GM18870 (cell line): ENCODE results near the gene PPP2R2C.
A peak's percentile ranks its signal among the peaks of the same experiment; 100 is the strongest.

Experiments
- ATAC-seq: cut with Tn5 transposase; IDR thresholded peaks from one replicate; pipeline ENCODE4 v1.9.1; 2021; ENCODE audit warnings: moderate library complexity; ENCODE audit not compliant: unreplicated experiment

The PPP2R2C gene

DNA sequence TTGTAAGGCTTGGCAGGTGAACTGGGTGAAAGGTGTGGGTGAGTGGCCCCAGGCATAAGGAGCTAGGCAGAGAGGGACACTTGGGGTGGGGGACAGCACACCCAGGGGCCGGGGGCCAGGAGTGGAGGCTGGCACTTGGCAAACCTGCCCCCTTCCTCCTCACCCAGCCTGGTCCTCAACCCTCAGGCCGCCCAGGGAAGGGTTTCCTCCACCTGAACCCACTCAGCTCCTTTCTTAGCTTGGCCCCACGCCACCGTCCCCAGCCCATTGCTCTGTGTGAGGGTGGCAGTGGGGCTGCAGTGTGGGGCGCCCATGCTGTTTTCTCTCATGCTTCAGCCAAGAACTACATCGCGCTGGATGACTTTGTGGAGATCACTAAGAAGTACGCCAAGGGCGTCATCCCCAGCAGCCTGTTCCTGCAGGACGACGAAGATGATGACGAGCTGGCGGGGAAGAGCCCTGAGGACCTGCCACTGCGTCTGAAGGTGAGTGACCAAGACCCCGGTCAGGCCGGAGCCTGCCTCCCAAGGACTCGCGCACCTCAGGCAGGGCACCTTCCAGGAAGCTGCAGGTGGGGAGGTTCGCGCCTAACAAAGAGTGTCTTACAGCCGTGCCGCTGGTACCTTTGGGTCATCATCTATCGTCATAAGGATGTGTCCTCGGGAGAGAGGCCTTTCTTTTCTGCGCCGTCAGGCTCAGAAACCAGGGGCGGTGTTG, 177.6 kb downstream of the PPP2R2C start:
- no peak for ATAC-seq

DNA sequence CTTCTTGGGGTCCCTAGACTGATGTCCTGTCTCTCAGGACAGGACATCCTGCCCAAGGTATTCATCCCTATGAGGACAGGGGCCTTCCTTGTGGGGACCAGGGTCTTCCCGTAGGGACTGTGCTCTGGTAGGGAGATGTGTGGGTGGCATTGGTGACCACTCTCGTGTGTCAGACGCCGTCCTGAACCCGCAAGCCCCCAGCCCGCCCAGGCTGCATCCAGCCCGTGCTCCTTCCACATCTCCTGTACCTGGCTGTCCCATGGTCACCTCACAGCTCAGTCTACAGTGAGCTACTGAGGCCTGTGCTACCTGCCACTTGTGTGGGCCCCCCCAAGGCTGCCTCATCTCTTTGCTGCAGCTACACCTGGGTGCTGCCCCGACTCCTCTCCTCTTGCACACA, 178.8 kb downstream of the PPP2R2C start:
- ATAC-seq: no peak

DNA sequence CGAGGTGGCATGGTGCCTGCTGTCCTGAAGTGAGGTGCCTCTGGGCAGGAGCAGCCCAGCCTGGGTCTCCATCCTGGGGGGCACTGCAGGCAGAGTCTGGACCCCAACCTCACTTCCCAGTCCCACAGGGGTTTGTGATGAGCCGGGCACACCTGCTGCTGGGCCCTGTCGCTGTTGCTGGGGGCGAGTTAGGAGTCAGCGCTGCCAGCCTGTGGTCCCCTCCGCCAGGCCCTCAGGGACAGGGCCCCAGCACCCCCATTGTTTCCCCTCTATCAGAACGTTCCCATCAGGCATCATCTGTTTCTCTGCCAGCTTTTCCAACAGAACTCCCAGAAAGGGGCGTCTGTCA, 179.3 kb downstream of the PPP2R2C start:
- ATAC-seq: no peak

DNA sequence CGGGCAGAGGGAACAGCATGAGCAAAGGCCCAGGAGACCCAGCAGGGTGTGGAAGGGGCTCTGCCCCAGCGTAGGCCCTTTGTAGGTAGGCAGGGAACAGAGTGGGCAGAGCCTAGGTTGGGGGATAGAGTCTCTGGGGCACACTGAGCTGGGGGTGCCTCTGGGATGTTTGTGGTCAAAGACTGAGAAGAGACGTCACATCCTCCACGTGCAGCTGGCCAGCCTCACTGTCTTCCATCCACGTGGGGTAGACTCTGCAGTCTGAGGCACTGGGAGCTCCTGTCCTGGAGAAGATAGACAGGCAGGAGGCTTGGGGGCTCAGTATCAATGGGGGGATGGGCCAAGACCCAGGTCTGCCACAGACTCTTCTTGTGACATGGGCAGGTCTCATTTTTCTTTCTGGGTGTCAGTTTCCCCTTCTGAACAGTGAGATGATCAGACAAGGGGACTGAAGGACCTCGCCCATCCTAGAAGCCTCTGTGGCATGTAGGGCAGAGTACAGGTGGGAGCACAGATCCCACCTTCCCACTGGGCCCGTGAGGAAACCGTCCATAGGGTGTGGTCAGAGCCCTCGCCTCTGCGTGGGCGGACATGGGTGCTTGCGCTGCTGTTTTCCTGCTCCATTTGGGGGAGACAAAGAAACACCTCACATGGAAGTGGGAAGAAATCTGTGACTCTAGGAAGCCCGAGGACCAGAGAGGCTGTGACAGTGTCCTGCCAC, 179.9 kb downstream of the PPP2R2C start:
- ATAC-seq: no peak

DNA sequence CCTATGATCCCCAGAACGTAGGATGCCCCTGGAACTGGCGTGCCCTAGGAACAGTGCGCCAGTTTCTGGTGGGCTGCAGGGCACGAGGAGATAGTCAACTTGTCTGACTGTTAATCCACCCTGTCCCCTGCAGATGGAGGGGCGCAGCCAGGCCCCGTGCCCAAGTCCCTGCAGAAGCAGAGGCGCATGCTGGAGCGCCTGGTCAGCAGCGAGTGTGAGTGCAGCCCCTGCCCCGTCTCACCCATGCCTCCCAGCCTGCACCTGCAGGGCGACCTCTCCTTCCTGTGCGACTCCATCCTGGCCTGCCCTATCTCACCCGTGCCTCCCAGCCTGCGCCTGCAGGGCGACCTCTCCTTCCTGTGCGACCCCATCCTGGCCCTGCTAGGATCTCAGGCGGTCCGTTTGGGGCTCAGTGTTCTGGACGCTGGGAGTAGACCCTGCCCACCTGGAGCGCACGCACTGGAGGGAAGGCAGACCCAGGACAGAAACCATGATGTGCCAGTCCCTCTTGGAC, 180.6 kb downstream of the PPP2R2C start:
- ATAC-seq: no peak

DNA sequence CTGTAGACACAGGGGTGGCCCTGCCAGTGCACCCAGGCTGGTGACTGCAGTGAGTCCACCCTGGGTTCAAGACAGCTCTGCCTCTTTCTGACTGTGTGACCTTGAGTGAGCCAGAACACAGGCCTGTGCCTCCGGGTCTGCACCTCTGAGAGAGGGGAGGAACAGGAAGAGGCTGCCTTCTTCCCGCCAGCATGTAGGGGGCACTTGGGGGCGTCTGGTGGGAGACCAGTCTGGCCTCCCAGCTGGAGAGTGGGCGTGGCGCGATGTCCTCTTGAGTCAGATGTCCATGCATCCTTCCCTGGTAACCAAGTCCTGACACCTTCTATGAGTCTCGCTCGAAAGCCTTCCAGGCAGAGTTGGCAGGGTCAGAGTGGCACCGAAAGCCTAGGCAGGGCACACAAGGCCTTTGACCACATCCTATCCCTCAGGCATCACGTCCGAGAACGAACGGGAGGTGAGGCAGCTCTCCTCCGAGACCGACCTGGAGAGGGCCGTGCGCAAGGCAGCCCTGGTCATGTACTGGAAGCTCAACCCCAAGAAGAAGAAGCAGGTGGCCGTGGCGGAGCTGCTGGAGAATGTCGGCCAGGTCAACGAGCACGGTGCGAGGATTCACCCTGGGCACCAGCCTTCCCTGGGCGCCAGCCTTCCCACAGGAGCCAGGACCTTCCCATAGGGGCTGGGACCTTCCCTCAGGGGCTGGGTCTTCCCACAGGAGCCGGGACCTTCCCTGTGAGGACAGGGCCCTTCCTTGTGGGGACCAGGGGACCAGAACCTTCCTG, 181.5 kb downstream of the PPP2R2C start:
- ATAC-seq: no peak

DNA sequence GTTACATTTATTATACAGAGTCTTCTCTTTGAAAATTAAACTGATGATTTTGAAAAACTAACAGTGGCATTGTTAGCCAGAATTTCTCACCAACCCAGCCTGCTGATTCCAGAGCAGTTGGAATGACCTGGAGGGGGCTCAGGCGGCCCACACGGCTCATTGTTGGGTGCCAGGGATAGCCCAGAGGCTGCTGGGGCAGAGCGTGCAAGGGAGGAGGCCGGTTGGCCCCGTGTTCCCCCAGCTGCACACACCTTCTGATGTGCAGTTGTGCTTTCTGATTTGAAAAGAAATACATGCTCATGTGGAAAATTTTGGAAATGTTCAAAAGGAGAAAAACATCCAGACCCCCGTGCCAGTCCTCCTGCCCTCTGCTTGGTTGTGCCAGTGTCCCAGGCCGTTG, 182.2 kb downstream of the PPP2R2C start:
- no peak for ATAC-seq

DNA sequence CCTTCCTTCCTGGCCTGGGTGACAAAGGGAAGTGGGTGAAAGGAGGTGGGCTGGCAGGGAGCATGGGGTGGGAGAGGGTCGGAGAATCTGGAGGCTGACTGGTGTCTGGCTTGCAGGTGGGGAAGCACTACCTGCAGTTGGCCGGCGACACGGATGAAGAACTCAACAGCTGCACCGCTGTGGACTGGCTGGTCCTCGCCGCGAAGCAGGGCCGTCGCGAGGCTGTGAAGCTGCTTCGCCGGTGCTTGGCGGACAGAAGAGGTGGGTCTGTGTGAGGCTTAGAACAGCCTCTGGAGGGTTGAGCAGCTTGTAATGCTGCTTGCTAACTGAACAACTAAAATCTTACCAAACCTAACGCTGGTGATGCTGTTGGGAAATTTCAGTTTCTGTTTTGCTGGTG, 183.5 kb downstream of the PPP2R2C start:
- ATAC-seq: no peak

DNA sequence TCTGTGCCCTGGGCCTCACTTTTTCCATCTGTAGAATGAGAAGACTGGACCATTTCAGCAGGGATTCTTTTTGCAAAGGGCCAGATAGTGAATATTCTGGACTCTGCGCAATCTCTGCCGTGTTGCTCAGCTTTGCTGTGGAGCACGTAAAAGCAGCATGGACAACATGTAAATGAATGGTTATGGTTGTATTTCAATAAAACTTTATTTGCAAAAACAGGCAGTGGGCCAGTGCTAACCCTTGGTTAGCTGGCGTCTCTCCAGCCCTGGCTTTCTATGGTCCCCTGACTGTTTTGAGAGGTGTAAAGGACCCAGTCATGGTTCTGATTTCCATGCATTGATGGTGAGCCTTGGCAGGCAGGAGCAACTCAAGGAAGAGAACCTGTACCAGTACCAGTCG, 184.1 kb downstream of the PPP2R2C start:
- ATAC-seq: no peak

DNA sequence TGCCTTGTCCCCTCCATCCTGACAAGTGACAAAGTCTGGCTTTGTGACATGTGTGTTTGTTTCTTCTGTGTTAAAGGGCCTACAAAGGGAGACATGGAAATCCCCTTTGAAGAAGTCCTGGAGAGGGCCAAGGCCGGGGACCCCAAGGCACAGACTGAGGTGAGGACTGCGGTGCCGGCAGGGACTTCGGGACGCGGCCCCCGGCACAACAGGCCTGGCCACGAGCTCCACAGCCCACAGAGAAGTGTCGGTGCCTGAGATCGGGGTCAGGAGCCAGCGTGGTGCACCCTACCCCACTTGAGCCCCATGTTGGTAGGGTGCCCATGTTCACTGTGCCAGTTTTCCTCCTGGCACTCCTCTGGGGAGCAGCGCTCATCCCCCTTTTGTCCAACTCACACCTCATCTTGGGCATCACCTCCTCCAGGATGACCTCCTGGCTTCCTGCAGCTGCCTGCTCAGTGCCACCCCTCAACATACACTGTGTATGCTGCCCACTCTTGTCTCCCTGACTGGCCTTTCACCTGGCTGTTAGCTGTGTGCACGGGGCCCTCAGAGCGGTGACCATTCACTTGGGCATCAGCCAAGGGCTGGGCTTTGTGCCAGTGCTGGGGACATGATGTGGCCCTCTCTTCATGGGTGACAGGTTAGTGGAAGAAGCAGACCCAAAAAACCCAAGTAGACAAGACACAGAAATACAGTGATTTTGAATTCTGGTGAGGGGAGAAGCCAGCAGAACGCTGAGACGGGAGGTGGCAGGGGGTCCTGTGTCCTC, 185.2 kb downstream of the PPP2R2C start:
- no peak for ATAC-seq

DNA sequence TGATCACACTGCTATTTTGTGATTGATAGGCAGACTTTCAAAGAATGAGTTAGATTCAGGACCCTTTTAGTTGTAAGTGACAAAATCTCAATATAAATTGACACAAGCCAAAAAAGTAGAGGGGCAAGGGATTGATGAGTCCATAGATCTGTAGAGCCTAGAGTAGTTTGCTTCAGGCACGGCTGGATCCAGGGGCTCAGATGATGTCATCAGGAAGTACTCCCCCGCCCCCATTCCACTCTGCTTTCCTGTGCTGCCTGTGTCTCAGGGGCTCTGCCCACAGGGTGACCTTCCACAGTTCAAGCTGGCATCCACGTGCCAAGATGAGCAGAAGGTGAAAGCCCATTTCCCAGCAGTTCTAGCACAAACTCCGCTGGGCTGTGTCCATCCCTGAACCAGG, 189.1 kb downstream of the PPP2R2C start:
- ATAC-seq: no peak

DNA sequence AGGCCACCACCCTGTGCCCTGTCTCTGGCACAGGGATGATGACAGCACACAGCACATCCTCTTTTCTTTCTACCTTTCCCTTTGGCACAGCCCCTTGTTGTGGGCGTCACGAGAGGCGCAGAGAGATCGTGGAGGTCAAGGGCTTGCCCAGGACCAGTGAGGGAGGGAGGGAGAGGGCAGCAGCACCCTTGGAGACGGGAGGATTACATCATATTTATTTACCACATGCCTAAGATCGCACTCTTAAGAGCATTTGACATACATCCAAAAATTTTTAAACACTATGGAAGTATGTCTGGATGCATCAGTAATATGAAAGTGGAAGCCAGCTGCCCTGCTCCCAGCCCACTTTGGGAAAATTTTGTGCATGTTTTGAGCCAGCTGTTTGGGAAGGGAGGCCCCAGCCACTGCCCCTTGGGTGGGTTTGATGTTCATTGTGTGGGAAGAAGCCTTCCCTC, 190.1 kb downstream of the PPP2R2C start:
- no peak for ATAC-seq

DNA sequence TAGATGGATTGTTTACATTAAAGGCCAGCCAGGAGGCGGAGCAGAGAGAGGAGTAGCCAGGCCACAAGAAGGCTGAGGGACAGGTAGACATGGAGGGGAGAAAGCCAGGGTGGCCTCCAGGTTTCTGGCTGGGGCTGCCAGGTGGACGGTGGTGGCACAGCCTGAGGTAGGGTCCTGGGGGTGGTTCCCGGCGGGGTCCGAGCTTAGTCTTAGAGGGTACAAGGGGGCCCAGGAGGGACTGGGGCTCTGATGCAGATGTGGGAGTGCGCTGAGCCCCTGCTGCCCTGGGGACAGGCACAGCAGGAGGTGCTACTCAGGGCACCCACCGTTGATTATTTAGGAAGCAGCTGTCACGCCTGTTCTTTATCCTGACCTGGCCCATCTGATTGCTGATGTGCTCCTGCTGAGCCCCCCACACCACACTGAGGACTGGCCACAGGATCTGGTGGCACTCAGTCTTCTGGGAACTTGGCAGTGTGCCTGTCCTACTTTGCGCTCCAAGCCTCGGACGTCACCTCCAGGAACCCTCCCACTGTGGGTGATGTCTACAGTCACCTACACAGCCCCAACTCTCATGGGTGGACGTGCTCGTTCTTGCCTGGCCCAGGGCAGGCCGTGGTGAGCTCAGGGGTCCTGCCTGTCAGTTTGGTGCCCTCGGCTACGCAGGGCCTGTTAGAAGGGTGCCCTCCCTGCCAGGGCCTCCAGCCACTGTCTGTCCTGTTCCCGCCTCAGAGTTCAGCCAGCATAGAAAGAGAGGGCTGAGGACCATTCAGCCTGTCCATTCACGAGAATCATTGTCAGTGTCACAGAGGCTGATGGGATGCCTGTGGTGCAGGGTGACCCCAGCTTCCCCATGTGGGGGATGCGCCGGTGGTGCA, 190.7 kb downstream of the PPP2R2C start:
- ATAC-seq: no peak

DNA sequence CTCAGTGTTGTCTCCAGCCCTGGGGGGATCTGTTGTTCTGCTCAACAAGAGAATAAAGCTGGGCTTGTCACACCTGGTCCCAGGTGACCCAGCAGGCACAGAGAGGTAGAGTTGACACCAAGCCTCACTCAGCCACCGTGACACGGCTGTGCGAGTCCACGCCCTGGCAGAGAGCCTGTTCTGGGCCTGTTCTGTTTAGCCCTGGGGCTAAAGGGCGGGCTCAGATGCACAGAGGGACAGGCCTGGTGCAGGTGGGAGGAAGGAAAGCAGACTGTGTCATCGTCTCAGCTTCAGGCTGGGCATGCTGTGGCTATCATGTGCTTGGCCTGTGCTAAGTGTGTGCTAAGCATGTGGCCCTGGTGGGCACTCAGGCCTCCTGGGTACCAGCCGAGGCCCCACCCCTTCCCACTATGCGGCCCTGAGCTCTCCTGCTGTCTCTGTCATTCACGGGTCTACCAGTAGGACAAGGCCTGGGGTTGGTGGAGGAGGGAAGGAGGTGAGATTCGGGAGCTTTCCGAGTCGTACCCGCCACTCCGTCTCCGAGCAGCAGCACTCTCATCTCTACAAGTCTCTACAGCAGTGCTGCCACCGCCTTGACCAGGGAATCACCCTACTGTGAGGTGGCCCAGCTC, 191.9 kb downstream of the PPP2R2C start:
- no peak for ATAC-seq

DNA sequence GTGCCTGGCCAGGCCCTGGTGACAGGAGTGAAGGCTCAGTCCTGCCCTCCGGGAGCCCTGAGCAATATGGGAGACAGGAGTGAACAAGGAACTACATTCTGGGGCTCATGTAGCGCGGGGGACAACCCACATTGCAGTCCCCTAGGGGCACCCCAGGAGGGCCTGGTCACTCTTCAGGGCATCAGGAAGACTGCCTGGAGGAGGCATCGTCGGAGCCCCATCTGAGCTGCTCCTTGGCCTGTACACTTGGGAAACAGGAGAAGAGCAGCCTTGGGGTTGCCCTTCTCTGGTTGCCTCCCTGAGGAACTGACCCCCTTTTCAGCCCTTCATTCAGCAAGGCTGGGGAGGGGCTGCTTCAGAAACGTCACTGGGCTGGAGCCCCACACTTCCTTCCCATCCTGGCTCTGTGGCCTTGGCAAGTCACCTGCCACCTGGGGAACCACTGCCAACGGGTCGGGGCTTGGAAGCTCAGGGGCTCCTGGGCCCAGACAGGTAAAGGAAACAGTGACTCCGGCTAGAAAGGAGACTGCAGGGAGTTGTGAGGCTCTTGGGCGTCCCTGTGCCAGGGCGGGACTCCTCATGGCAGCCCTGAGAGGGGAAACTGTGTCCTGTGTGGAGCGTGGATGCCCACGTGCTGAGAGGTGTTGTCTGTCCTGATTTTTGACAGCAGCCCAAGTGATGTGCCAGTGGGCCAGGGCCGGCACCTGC, 192.7 kb downstream of the PPP2R2C start:
- no peak for ATAC-seq

DNA sequence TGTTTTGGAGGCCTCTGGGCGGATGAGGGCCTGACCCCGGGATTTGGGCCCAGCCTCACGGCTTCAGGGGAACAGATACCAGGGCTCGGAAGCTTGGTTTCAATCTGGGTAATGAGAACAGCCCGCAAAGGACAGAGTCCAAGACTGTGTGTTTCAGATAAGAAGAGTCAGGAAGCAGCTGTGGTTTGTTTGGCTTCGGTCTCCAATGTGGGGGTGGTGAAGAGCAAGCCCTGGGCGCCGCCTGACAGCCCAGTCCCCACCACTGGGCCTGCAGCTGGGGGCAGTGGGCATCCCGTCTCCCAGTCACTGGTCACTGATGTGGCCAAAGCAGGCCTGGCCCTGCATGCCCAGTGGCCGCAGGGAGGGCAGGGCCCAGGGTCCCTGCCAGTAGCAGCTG, 193.6 kb downstream of the PPP2R2C start:
- ATAC-seq: peak; percentile 96

DNA sequence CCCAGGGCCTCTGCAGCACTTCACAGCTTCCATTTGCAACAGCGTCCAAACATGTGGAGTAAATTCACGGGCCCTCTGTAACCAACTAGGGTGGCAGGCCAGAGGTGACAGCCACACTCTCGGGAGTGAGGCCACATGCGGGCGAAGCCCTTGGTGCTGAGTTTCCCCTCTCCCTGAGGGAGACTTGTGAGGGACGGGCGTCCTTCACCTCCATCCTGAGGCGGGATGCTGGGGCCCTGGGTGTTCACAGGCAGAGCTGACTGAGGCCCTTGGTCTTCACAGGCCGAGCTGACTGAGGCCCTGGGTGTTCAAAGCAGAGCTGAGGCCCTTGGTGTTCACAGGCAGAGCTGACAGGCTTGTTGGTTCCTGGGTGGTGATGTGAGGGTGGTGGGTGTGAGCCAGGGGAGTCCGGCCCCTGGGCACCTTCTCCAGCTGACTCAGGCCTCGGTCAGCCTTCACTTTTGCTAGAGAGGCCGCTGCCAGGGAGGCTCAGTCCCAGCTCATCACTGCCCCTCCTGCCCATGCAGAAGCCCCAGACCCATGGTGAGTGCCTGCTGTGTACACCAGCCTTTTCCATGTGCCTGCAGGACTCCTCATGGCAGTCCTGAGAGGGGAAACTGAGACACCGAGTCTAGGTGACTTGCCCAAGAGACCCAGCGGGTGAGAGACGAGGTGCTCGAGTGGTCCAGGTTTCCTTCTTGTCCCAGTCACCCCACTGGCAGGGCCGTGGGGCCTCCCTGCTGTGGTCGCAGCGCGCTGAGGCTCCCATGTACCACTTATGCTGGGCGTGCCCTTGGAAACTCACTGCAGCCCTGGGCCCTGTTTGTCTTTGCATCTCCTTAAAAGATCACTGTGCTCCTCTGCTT, 194.2 kb downstream of the PPP2R2C start:
- ATAC-seq: no peak
